CD4-positive, alpha-beta T cell treated with Interleukin-12 subunit alpha and Interleukin-12 subunit beta, for 1 hour (primary cell): Measurements from ENCODE around the gene ADH7.
"Not testable (repeated sequence)": the region's sequence is repeated elsewhere in the genome, so short reads cannot be mapped to it uniquely, and the experiment has no call there.

Experiments used
- DNase-seq: peaks from one replicate; pipeline ENCODE4 v3.0.0-alpha.2; 2020

ADH7 gene

GRCh38 chr4:99377341-99377740 lies 57.8 kb downstream of the ADH7 start:
- not testable (repeated sequence) for DNase-seq

- not testable (repeated sequence) for DNase-seq
Measured at GRCh38 chr4:99372464-99372863, 62.7 kb downstream of the ADH7 start.

- not testable (repeated sequence) for DNase-seq
Measured at GRCh38 chr4:99367817-99368216, 67.3 kb downstream of the ADH7 start.

- DNase-seq = no peak
Measured at GRCh38 chr4:99366491-99366890, 68.7 kb downstream of the ADH7 start.

GRCh38 chr4:99362768-99363167 lies 72.4 kb downstream of the ADH7 start:
- no peak for DNase-seq
